Prostate gland (tissue), 2 donors: ENCODE measurements around the gene SNRPE. TPM values are rescaled to one million over a fixed set of nuclear protein-coding genes. Genes with fewer than 3 reads are reported as not detected.
A peak's percentile ranks its signal among the peaks of the same experiment; 100 is the strongest.

Source experiments
- DNase-seq: peaks from one replicate; pipeline ENCODE4 v3.0.0-alpha.2; 2019; ENCODE audit warnings: low spot score
- H3K27ac ChIP-seq, 2 donors: fragments of 200-600 bp; sonication (generic); 2 replicates each; pipeline ENCODE4 v1.5.1; 2017 to 2019
- H3K27me3 ChIP-seq: fragments of 200-600 bp; sonication (generic); replicated peaks from 2 replicates; pipeline ENCODE4 v1.5.1; 2019; ENCODE audit not compliant: insufficient read depth
- H3K36me3 ChIP-seq, 2 donors: fragments of 200-600 bp; sonication (generic); 1 replicate in 1 of 2; 2 replicates in 1 of 2; pipeline versions ENCODE4 v1.5.1 to v1.8.1; 2017 to 2019
- H3K4me1 ChIP-seq: fragments of 200-600 bp; sonication (generic); replicated peaks from 2 replicates; pipeline ENCODE4 v1.5.1; 2019
- H3K4me3 ChIP-seq, 2 donors: fragments of 200-600 bp; sonication (generic); 2 replicates each; pipeline ENCODE4 v1.5.1; 2017 to 2019
- H3K9me3 ChIP-seq: fragments of 200-600 bp; sonication (generic); 2 replicates; pipeline ENCODE4 v1.5.1; 2017
- CTCF ChIP-seq, 4 experiments: fragments of 200-600 bp in 2 of 4; fragments of 450-650 bp in 2 of 4; sonication (generic) in 2 of 4; IDR thresholded peaks; 1 replicate in 3 of 4; 2 replicates in 1 of 4; pipeline ENCODE4 v1.5.1; 2016 to 2019; ENCODE audit warnings: antibody characterized with exemption in 4 of 4, mild to moderate bottlenecking in 2 of 4, moderate library complexity in 2 of 4
- POLR2A ChIP-seq: fragments of 450-650 bp; IDR thresholded peaks from one replicate; pipeline ENCODE4 v1.6.1; 2016; ENCODE audit warnings: antibody characterized with exemption, mild to moderate bottlenecking
- POLR2AphosphoS5 ChIP-seq: sonication (generic); formaldehyde crosslinking; IDR thresholded peaks from one replicate; pipeline ENCODE4 v1.6.1; 2017; ENCODE audit warnings: antibody characterized with exemption
- WGBS: methylation state at CpG from one replicate; pipeline ENCODE4 v1.1.5; 2018; 5-methylcytosine and 5-hydroxymethylcytosine counted together
- intact Hi-C: fragments of 100-400 bp; cut with DNase I; formaldehyde crosslinking; loops from one replicate; pipeline ENCODE4 v1.14.2; 2022
- total RNA-seq, 2 donors: library from RNA; depleted of rRNA; stranded (reverse); fragments of >200 nt; gene quantifications; one replicate each; pipeline ENCODE4 v1.1.0, GENCODE V29; 2016

SNRPE gene
- 10 to 100 TPM; 18.8 to 92.8 TPM for total RNA-seq

GRCh38 chr1:203861379-203862184, at the start of gene SNRPE:
TSS of gene SNRPE (plus strand) at chr1:203861599. CDS start at chr1:203861660, 61 bp downstream.
- peak within 1 kb of the TSS; percentile 74 to 76 for H3K27ac ChIP-seq
- H3K27me3 ChIP-seq: no peaks in the 10 kb centered on the region
- under 1% methylated on average over 48 of the region's 48 CpGs for WGBS
- intact Hi-C loops: loop anchor here (5.0 kb wide), 2 partner anchors 291 to 346 kb away; partner anchors contain the start of gene ETNK2
- peak within 1 kb of the TSS; percentile 69 to 79 for H3K4me3 ChIP-seq
- H3K36me3 ChIP-seq: peaks cover 16 to 24% of the 10 kb centered on the region in 2 donors
- peaks cover 4% of the 10 kb centered on the region for H3K4me1 ChIP-seq
- TF ChIP-seq CTCF (IDR thresholded peaks at IDR 0.05) (peak; percentile 87 to 99 (median 94)), POLR2AphosphoS5 (peak; percentile 99), POLR2A (no peak)
- H3K9me3 ChIP-seq: no peaks in the 10 kb centered on the region
- peak; percentile 95 for DNase-seq

- intact Hi-C loops: no loop called here
- Histone ChIP-seq H3K4me1 (no peaks in the 10 kb centered on the region), H3K9me3 (no peaks in the 10 kb centered on the region), H3K4me3 (no peak overlapping the region), H3K27ac (no peak overlapping the region), H3K36me3 (no peaks in the 10 kb centered on the region), H3K27me3 (no peaks in the 10 kb centered on the region)
- TF ChIP-seq CTCF (IDR thresholded peaks at IDR 0.05) (no peak), POLR2A (no peak), POLR2AphosphoS5 (no peak)
- 94% methylated on average over 2 of the region's 2 CpGs for WGBS
- DNase-seq: no peak
Observed at GRCh38 chr1:203813581-203814341, 47.6 kb upstream of the SNRPE start.

- Histone ChIP-seq H3K27me3 (no peaks in the 10 kb centered on the region), H3K4me1 (no peaks in the 10 kb centered on the region), H3K27ac (no peak overlapping the region), H3K9me3 (no peaks in the 10 kb centered on the region), H3K36me3 (peaks cover 2 to 28% of the 10 kb centered on the region in 2 donors), H3K4me3 (no peak overlapping the region)
- DNase-seq: no peak
- TF ChIP-seq POLR2A: no peak
- no peak for TF ChIP-seq POLR2AphosphoS5
- TF ChIP-seq CTCF (IDR thresholded peaks at IDR 0.05): no peak
- intact Hi-C loops: no loop called here
- WGBS: 93% methylated on average over 6 of the region's 6 CpGs
Observed at GRCh38 chr1:203818399-203818798, 43.0 kb upstream of the SNRPE start.

DNA sequence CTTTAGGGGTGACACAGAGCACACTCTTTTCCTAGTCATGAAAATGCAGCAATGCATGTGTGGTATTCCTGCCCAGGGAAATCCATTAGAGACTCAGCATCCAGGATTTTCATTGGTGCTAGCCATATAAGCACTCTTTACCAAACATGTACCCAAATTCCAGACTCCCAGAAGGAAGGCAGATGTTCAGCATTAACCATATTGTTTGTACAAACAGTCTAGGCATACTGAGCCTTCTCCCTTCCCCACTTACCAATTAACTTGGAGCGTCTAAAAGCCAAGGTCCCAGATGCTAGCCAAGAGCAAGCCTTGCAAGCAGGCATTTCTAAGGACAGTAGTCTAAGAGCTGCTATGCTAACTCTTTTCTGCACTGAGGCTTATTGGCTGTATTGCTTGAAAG, 38.1 kb upstream of the SNRPE start:
- Histone ChIP-seq H3K27me3 (no peaks in the 10 kb centered on the region), H3K9me3 (no peaks in the 10 kb centered on the region), H3K4me3 (no peak overlapping the region), H3K27ac (no peak overlapping the region), H3K36me3 (peaks cover 2 to 28% of the 10 kb centered on the region in 2 donors), H3K4me1 (no peaks in the 10 kb centered on the region)
- TF ChIP-seq CTCF (IDR thresholded peaks at IDR 0.05) (no peak), POLR2AphosphoS5 (no peak), POLR2A (no peak)
- 72% methylated on average over 1 of the region's 1 CpG for WGBS
- intact Hi-C loops: no loop called here
- no peak for DNase-seq
